WTC11 (cell line): ENCODE data around the gene C19orf73. TPM values are rescaled to one million over a fixed set of nuclear protein-coding genes. Genes with fewer than 3 reads are reported as not detected.

Experiments
- ATAC-seq: fragments of 200-7000 bp; cut with Tn5 transposase; 2 replicates; pipeline ENCODE4 v1.10.0; 2021; ENCODE audit warnings: mild to moderate bottlenecking, moderate library complexity
- CTCF ChIA-PET: fragments of 300-600 bp; sonication (Branson Sonifier 250); formaldehyde crosslinking; loops from one replicate; lab custom pipeline; 2021; ENCODE audit warnings: antibody characterized with exemption; lab: Charles Lee
- POLR2A ChIA-PET: fragments of 350-600 bp; sonication (Branson Sonifier 250); formaldehyde crosslinking; loops from one replicate; lab custom pipeline; 2021; ENCODE audit warnings: antibody characterized with exemption; lab: Charles Lee
- DNase-seq: peaks from one replicate; pipeline ENCODE4 v3.0.0; 2021; ENCODE audit warnings: low spot score
- H3K27ac Mint-ChIP-seq: 2 replicates; pipeline ENCODE4 v1.8.0; 2021; ENCODE audit warnings: mixed read lengths
- H3K27me3 Mint-ChIP-seq: 2 replicates; pipeline ENCODE4 v1.8.0; 2021; ENCODE audit warnings: low read depth, mild to moderate bottlenecking, moderate library complexity, mixed read lengths
- H3K36me3 Mint-ChIP-seq: 2 replicates; pipeline ENCODE4 v1.8.0; 2021; ENCODE audit warnings: mixed read lengths
- H3K4me1 Mint-ChIP-seq: 2 replicates; pipeline ENCODE4 v1.8.0; 2022; ENCODE audit warnings: mixed read lengths
- H3K4me3 Mint-ChIP-seq: 2 replicates; pipeline ENCODE4 v1.8.0; 2021; ENCODE audit warnings: mild to moderate bottlenecking, moderate library complexity, mixed read lengths
- H3K9me3 Mint-ChIP-seq: 2 replicates; pipeline ENCODE4 v1.8.0; 2021; ENCODE audit warnings: mixed read lengths
- AFF4 ChIP-seq: sonication (generic); formaldehyde crosslinking; IDR thresholded peaks from 2 replicates; pipeline ENCODE4 v1.8.1; 2023; ENCODE audit warnings: mild to moderate bottlenecking, missing genetic modification reagents, borderline replicate concordance
- ESRRA ChIP-seq: sonication (generic); formaldehyde crosslinking; IDR thresholded peaks from 2 replicates; pipeline ENCODE4 v1.8.1; 2022; ENCODE audit warnings: mild to moderate bottlenecking, missing genetic modification reagents, borderline replicate concordance
- FOXP1 ChIP-seq: sonication (generic); formaldehyde crosslinking; IDR thresholded peaks from 2 replicates; pipeline ENCODE4 v1.8.0; 2022; ENCODE audit warnings: missing genetic modification reagents, mild to moderate bottlenecking, moderate library complexity, borderline replicate concordance
- JAZF1 ChIP-seq: fragments of 250-450 bp; sonication (Bioruptor Pico); IDR thresholded peaks from 2 replicates; pipeline ENCODE4 v1.9.0; 2021; ENCODE audit warnings: moderate library complexity, mild to moderate bottlenecking, inconsistent platforms
- NFYB ChIP-seq: sonication (generic); formaldehyde crosslinking; conservative IDR thresholded peaks from 2 replicates; pipeline ENCODE4 v1.8.0; 2022; ENCODE audit warnings: low read depth, missing genetic modification reagents
- RELA ChIP-seq: sonication (generic); formaldehyde crosslinking; IDR thresholded peaks from 2 replicates; pipeline ENCODE4 v1.8.1; 2022; ENCODE audit warnings: missing genetic modification reagents, mild to moderate bottlenecking, borderline replicate concordance
- SOX15 ChIP-seq: fragments of 250-450 bp; sonication (Bioruptor Pico); IDR thresholded peaks from 2 replicates; pipeline ENCODE4 v1.9.0; 2021; ENCODE audit warnings: mild to moderate bottlenecking
- TEAD1 ChIP-seq: sonication (generic); formaldehyde crosslinking; IDR thresholded peaks from 2 replicates; pipeline ENCODE4 v1.8.0; 2022; ENCODE audit warnings: mild to moderate bottlenecking, missing genetic modification reagents
- ZNF121 ChIP-seq: sonication (generic); formaldehyde crosslinking; IDR thresholded peaks from 2 replicates; pipeline ENCODE4 v1.8.0; 2023; ENCODE audit warnings: missing genetic modification reagents
- ZNF281 ChIP-seq: sonication (generic); formaldehyde crosslinking; IDR thresholded peaks from 2 replicates; pipeline ENCODE4 v1.8.0; 2023; ENCODE audit warnings: mild to moderate bottlenecking, missing genetic modification reagents
- ZNF317 ChIP-seq: sonication (generic); formaldehyde crosslinking; IDR thresholded peaks from 2 replicates; pipeline ENCODE4 v1.8.1; 2023; ENCODE audit warnings: low read depth, mild to moderate bottlenecking, moderate library complexity, missing genetic modification reagents, borderline replicate concordance
- ZNF671 ChIP-seq: fragments of 250-450 bp; sonication (Bioruptor Pico); IDR thresholded peaks from 2 replicates; pipeline ENCODE4 v1.8.0; 2021; ENCODE audit warnings: mild to moderate bottlenecking
- total RNA-seq: library from RNA; stranded (reverse); gene quantifications from 3 replicates; pipeline ENCODE4 v1.2.3, GENCODE V29; 2021
- TF ChIP-seq, protein P1 (sequence below): sonication (generic); formaldehyde crosslinking; IDR thresholded peaks from 2 replicates; pipeline ENCODE4 v1.8.0; 2023; ENCODE audit warnings: missing genetic modification reagents
- TF ChIP-seq, protein P2 (sequence below): fragments of 200-600 bp; IDR thresholded peaks from 2 replicates; pipeline ENCODE4 v1.8.0; 2022; ENCODE audit warnings: antibody characterized with exemption
- TF ChIP-seq, protein P3 (sequence below): sonication (generic); formaldehyde crosslinking; IDR thresholded peaks from 2 replicates; pipeline ENCODE4 v1.8.0; 2022; ENCODE audit warnings: mild to moderate bottlenecking, missing genetic modification reagents

The C19orf73 gene
- total RNA-seq, 1 experiment from 2014 or later = 3.2 TPM

- no peak for TF ChIP-seq JAZF1 (CRISPR knock-in tag)
- no peak for TF ChIP-seq SOX15 (CRISPR knock-in tag)
- TF ChIP-seq, protein P1, sequence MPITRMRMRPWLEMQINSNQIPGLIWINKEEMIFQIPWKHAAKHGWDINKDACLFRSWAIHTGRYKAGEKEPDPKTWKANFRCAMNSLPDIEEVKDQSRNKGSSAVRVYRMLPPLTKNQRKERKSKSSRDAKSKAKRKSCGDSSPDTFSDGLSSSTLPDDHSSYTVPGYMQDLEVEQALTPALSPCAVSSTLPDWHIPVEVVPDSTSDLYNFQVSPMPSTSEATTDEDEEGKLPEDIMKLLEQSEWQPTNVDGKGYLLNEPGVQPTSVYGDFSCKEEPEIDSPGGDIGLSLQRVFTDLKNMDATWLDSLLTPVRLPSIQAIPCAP = no peak
- TF ChIP-seq, protein P2, sequence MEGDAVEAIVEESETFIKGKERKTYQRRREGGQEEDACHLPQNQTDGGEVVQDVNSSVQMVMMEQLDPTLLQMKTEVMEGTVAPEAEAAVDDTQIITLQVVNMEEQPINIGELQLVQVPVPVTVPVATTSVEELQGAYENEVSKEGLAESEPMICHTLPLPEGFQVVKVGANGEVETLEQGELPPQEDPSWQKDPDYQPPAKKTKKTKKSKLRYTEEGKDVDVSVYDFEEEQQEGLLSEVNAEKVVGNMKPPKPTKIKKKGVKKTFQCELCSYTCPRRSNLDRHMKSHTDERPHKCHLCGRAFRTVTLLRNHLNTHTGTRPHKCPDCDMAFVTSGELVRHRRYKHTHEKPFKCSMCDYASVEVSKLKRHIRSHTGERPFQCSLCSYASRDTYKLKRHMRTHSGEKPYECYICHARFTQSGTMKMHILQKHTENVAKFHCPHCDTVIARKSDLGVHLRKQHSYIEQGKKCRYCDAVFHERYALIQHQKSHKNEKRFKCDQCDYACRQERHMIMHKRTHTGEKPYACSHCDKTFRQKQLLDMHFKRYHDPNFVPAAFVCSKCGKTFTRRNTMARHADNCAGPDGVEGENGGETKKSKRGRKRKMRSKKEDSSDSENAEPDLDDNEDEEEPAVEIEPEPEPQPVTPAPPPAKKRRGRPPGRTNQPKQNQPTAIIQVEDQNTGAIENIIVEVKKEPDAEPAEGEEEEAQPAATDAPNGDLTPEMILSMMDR = peak; percentile 78
Measured at GRCh38 chr19:49106648-49107135, 12.3 kb downstream of the C19orf73 start (continued).

DNA sequence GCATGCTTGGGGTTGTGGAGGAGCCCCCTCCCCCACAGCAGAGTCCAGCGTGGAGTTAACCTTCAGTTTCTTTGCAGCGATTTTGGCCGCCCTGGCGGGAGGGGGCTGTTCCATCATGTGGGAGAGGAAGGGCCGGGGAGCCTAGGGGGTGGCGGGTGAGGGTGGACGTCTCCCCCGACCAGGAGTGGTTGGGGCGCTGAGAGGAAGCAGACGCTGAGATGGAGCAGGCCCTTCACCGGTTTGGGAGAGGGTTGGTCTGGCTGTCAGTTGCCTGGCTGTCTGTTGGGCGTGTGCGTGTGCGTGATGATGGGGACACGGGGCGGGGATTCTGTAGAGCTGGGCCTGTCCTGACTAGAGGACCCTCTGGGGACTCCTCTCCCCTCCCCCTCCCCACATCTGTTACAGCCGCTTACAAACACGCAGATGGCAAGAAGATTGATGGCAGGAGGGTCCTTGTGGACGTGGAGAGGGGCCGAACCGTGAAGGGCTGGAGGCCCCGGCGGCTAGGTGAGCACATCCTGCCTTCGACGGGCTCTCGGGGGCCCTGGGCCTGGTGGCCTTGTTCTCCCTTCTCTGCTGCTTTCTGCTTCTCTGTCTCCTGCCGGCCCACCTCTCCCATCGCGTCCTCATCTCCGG is 14.6 kb downstream of the C19orf73 start:
- ATAC-seq (no peak), DNase-seq (no peak)
- no peak for TF ChIP-seq ZNF317 (CRISPR knock-in tag)
- no peak for TF ChIP-seq AFF4 (CRISPR knock-in tag)
- TF ChIP-seq ZNF281 (CRISPR knock-in tag) = no peak
- no peak for TF ChIP-seq ZNF671 (CRISPR knock-in tag)
- TF ChIP-seq, protein P3, sequence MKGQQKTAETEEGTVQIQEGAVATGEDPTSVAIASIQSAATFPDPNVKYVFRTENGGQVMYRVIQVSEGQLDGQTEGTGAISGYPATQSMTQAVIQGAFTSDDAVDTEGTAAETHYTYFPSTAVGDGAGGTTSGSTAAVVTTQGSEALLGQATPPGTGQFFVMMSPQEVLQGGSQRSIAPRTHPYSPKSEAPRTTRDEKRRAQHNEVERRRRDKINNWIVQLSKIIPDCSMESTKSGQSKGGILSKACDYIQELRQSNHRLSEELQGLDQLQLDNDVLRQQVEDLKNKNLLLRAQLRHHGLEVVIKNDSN (CRISPR knock-in tag) = no peak
- TF ChIP-seq FOXP1 (CRISPR knock-in tag) = no peak
- TF ChIP-seq ESRRA (CRISPR knock-in tag) = no peak
- no peak for TF ChIP-seq TEAD1 (CRISPR knock-in tag)
- TF ChIP-seq RELA (CRISPR knock-in tag) = no peak
- TF ChIP-seq NFYB (CRISPR knock-in tag) = no peak
- TF ChIP-seq ZNF121 (CRISPR knock-in tag) = no peak
- CTCF ChIA-PET = interaction anchor here (0.6 to 2.8 kb wide), 5 partner anchors 9 to 105 kb away, joined by 3 to 30 read pairs (median 3); partner anchors contain the start of gene LIN7B
- Mint-ChIP-seq H3K27ac (peak overlapping the region; percentile 37; the same call in 1 of the 2 replicates), H3K36me3 (peaks cover 57% of the 10 kb centered on the region), H3K4me3 (no peak overlapping the region), H3K9me3 (no peaks in the 10 kb centered on the region), H3K4me1 (peaks cover 20% of the 10 kb centered on the region), H3K27me3 (no peaks in the 10 kb centered on the region)
- POLR2A ChIA-PET = no interaction called here
